Hepatocyte (in vitro differentiated cells): ENCODE results near the gene TMA16.

Experiments used
- CTCF ChIP-seq: fragments of 200-600 bp; sonication (generic); IDR thresholded peaks from 2 replicates; pipeline ENCODE4 v1.5.1; 2016; ENCODE audit warnings: antibody characterized with exemption, mild to moderate bottlenecking; ENCODE audit not compliant: poor library complexity
- EZH2 ChIP-seq: fragments of 200-600 bp; sonication (generic); IDR thresholded peaks from 2 replicates; pipeline ENCODE4 v1.6.1; 2016; ENCODE audit warnings: antibody characterized with exemption, mild to moderate bottlenecking, borderline replicate concordance

GRCh38 chr4:163484906-163485305 lies 9.6 kb upstream of the TMA16 start:
- TF ChIP-seq CTCF (peak; percentile 84), EZH2 (no peak)
